Stimulated activated CD4-positive, alpha-beta T cell treated with anti-CD3 and anti-CD28 coated beads, Interleukin-1b, Interleukin-23, amount 100 ng/mL, for 48 hours (primary cell): ENCODE data around the gene PDE7B.

Experiments used
- DNase-seq: peaks from one replicate; pipeline ENCODE4 v3.0.0-alpha.2; 2020

The PDE7B gene

GRCh38 chr6:135993361-135993760 is 141.9 kb downstream of the PDE7B start:
- no peak for DNase-seq

GRCh38 chr6:135994857-135995544 is 143.5 kb downstream of the PDE7B start:
- DNase-seq = no peak

DNA sequence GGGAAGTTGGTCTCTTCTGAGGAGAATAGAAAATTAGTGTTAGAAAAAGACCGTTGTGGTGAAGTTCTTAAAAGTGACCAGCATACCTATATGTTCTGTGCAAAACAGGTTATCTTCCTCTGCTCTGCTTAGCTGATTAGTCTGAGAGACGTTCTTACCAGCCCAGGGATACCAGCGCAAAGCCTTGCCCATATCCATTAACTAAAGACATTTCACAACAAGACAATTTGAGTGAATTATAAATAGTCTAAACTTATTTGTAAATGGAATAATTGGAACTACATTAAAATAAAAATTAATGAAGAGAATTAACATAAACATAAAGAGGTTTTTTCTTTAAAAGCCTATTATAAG is 144.0 kb downstream of the PDE7B start:
- DNase-seq = no peak

GRCh38 chr6:135996668-135997067 is 145.2 kb downstream of the PDE7B start:
- no peak for DNase-seq

DNA sequence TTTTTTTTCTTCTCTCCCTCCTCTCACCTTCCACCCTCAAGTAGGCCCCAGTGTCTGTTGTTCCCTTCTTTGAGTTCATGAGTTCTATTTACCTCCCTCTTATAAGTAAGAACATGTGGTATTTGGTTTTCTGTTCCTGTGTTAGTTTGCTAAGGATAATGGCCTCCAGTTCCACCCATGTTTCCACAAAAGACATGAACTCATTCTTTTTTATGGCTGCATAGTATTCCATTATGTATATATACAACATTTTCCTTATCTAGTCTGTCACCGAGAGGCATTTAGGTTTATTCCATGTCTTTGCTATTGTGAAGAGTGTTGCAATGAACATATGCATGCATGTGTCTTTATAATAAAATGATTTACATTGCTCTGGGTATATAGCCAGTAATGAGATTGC is 147.9 kb downstream of the PDE7B start:
- DNase-seq = no peak

DNA sequence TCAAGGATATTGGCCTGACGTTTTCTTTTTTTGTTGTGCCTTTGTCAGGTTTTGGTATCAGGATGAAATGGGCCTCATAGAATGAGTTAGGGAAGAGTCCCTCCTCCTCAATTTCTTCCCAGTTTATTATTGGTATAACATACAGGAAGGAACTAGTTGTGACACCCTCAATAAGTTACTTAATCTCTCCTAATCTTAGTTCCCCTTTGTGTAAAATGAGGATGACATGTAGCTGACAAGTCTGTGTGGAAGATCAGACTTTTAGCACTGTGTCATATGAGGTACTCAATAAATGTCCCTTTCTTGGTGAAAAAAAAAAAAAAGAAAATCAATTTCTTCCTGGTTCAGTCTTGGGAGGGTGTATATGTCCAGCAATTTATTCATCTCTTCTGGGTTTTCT is 155.8 kb downstream of the PDE7B start:
- no peak for DNase-seq

GRCh38 chr6:136011475-136011874 is 160.0 kb downstream of the PDE7B start:
- no peak for DNase-seq

DNA sequence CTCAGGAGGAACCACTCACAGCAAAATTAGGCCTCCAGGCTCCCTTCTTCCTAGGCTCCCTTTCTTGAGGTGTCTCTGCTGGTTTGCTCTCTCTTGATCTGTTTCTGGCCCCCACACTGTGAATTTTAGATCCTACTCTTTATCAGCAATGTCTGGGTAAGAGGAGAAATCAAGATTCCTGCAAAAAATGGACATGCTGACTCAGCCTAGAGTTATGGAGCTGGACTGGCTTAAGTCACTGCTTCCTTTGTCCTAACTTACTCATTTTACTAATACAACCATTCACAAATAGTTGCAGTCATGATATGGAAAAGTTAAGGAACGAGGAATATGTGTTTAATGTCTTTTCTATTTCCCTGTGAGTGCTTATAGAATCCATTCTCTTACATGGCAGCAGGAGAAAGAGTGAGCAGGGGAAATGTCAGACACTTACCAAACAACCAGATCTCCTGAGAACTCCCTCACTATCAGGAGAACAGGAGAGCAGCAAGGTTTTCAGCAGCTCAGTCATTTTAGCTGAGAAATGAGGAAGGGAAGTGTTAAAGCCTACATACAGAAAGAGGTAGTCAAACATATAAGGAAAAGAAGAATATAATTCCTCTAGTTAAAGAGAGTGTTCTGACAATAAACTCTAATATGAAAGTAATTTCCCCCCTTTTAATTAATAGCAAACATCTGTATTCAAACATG is 160.8 kb downstream of the PDE7B start:
- no peak for DNase-seq

DNA sequence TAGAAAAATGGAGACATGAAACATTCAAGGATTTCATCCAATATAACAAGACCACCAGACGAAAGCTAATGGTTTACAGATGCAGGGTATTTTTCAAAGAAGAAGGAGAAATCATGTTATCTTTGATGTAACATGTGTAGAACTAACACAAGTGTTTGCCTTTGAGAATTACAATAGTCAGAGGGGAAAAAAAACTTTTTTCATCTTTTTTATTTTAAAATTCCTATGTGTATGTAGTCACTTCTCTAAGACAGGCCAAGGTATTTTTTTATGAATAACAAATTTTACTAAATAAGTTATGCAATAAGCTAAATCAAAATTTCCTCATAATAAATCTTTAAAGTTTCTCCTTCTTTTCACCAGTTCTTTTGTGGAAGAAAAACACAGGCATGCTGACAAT is 161.4 kb downstream of the PDE7B start:
- DNase-seq = no peak

GRCh38 chr6:136014454-136015437 is 163.2 kb downstream of the PDE7B start:
- DNase-seq = no peak

GRCh38 chr6:136015531-136015930 is 164.0 kb downstream of the PDE7B start:
- no peak for DNase-seq

GRCh38 chr6:136016228-136017225 is 165.0 kb downstream of the PDE7B start:
- DNase-seq = no peak

- DNase-seq = no peak
Observed at GRCh38 chr6:136020691-136021090, 169.2 kb downstream of the PDE7B start.

DNA sequence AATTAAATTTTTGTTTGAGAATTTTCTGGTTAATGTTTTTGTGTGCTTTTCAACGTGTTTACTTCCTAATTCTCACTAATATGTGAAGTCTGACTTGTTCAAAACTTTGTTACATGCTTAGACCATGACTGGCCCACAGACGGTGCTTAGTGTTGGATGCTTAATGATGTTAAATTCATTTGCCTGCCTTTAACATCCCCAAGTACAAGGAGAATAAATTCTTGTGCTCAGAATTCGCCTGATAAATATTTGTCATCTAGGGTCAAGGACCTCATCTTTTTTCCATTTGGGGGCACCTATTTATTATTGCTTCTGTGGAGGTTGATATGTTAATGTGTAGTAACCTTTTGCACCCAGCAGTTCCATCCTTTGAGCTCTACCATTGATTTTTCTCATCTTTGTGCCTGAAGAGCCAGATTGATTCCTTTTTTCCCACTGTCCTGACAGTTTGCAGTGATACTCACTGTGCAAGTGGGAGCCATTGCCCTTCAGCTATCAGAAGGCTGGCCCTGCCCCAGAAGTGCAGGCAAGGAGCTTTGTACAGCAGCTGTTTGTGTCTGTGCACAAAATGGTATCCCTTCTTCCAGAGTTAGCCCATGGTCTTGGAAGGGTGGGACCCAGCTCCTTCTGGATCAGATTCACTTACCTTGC is 170.8 kb downstream of the PDE7B start:
- no peak for DNase-seq

GRCh38 chr6:136024711-136025110 is 173.2 kb downstream of the PDE7B start:
- DNase-seq = no peak

- no peak for DNase-seq
Observed at GRCh38 chr6:136025736-136026135, 174.2 kb downstream of the PDE7B start.

- DNase-seq = no peak
Observed at GRCh38 chr6:136030131-136030530, 178.6 kb downstream of the PDE7B start.

DNA sequence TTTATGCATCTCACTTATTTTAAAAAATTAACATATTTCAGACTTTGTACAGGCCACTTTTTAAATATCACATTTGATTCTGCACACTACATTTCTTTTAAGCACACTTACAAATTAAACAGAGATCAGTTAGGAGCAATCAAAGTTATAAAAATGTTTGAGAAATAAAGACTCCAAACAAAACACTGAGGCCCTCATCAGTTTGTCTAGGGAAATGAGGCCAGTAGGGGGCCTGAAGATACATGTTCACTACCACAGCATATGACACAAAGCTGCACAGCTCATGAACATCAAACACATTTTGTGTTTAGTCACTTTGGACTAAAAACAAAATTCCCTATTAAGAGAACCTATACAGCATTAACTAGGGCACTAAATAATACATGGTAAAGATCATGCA is 180.5 kb downstream of the PDE7B start:
- DNase-seq = no peak

- DNase-seq = no peak
Observed at GRCh38 chr6:136033416-136033815, 181.9 kb downstream of the PDE7B start.

- DNase-seq = no peak
Observed at GRCh38 chr6:136034422-136034821, 182.9 kb downstream of the PDE7B start.

DNA sequence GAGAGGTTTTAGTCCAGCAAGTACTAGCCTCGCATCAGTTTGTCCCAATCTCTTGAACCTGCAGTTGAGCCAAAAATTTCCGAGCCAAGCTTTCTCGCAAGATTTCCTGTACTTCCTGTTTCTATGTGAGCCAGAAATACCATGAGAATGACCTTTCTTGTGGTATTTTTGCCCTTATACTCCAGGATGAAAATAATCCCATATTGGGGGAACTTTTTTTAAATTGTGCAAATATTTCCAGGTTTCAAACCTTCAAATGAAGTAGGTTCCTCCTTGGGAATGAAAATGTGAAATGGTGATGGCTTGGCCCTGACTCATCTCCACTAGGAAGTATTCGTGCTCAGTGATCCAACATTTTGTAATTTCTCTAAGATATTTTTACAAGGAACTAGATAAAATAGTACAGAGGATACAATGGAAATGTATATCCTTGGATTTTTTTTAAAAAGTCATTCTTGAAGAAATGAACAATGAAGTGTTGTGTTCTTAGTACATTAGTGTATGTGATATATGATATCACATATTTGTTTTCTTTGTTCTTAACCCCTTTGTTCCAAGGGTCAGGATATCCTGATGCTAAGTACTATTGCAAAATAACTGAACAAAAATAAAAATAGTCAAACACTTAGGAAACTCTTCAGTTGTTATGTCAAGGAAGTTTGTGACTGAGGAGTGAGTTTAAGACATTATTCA is 184.0 kb downstream of the PDE7B start:
- no peak for DNase-seq
